ENCODE measurements around the gene LCE6A.

LCE6A gene, protein sequence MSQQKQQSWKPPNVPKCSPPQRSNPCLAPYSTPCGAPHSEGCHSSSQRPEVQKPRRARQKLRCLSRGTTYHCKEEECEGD

DNA sequence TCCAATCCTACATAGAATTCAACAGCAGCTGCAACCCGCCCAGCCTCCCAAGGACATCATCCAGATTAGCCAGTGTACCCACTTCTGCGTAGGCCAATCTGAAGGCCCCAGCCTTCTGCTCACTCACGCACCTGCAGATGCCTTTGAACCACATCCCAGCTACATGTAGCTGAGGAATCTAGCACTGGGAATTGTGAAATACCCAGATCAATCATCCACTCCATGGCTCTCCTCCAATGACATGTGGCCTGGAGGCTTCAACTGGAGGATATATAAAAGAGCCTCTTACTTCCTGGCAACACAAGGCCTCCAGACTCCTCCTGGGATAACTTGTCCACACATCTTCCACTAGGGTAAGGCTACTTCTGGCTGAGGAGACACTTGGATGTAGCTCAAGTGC, at the start of gene LCE6A:
LCE6A (plus strand) TSS at position 301 of the 400 bp plus-strand sequence. CDS start 665 bp downstream, outside the sequence.
- no peak for DNase-seq

DNA sequence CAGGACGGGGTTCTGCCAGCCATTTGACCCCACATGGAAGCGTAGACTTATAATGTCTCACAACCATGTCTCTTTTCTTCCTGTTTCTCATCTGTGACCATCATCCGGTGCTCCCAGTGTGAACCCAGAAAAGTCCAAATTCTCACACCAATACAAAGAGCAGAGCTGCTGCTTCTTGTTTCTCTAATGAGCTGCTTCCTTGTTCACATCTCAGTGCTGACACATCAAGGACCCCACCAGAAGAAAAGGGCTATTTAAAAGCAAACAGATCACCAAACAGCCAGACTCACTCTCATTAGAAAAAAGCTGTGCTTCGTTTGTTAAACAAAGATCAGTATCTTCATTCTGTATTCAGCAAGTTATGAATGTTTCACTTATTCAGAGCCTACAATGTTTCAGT, 47.0 kb upstream of the LCE6A start:
- no peak for DNase-seq

DNA sequence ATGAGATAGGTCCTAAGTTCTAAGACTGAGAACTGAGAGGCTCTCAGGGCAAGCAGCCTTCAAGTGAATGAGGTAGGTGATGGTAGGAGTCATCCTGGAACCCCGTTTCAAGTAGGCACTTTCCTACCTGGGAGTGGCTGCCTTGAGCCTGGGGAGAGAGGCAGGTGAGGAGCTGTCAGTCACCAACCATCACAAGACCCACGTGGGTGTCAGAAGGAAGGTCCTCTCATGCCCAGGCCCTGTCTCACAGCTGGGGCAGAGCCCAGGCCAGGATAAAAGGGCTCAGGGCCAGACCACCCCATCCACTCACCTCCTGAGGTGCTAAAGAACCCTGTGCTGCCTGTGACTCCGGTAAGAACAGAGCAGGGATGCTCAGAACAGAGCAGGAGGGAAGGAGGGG, 46.2 kb upstream of the LCE6A start, which contains the start of gene LCE1D:
LCE1D (plus strand) TSS at position 301 of the 400 bp plus-strand sequence. CDS start 1,074 bp downstream, outside the sequence.
- no peak for DNase-seq

DNA sequence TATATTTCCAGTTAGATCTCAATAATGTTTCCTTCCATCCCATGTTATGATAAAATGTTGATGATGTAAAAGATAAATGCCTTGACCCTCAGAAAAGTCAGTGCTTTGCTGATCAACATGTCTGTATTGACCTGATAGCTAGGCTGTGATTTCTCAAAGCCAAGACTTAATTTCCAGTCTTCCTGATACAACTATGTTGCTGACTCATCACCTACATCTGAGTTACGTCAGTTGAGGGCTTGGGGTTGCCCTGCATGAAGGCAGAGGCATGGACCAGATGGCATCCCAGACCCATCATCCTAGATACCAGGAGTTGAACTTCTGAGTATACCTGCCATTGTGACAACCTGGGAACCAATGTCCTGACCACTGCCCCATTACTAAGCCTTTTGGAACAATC, 41.3 kb upstream of the LCE6A start:
- no peak for DNase-seq

DNA sequence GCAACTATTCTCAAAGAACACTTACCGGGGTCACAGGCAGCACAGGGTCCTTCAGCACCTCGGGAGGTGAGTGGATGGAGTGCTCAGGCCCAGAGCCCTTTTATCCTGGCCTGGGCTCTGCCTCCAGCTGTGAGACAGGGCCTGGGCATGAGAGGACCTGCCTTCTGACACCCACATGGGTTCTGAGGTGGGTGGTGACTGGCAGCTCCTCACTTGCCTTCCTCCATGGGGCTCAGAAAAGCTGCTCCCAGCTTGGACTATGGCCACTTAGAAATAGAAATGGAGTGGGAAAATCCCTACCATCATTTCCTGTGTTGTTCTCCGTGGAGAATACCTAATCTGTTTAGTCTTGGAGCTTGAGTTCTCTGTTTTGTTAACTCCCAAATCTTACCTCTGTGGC, 36.1 kb upstream of the LCE6A start, which contains the start of gene LCE1C:
LCE1C (minus strand) TSS at position 76 of the 400 bp plus-strand sequence. CDS start 1,173 bp downstream, outside the sequence.
- DNase-seq: no peak

DNA sequence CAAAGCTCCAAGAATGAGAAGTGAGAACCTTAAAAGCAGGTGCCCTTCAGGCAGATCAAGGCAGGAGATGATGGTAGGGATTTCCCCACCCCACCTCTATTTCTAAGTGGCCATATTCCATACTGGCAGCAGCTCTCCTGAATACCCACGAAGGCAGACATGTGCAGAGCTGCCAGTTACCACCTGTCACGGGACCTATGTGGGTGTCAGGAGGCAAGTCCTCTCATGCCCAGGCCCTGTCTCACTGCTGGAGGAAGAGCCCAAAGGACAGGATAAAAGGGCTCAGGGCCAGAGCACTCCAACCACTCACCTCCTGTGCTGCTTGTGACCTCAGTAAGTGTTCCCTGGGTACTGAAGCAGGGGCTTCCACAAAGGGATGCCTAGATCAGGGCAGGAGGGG, 31.6 kb upstream of the LCE6A start:
- no peak for DNase-seq

DNA sequence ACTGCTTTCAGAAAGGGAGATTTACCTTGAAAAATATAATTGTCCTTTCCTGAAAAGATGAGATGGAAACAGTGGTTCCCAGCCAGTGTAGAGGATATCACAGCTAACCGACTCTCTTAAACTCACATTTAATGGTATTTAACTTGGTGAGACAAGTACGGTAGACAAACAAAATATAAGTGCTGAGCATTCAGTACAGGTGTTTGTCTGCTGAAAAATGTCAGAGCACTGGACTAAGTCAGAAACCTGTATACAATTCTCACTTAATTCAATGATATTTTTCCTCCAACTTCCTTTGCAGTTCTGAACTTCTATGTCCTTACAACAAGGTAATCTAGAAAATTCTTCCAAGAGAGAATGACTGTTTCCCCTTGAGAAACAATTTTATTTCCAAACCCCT, 31.0 kb upstream of the LCE6A start, which contains the start of gene LCE1B:
LCE1B (plus strand) TSS at position 301 of the 400 bp plus-strand sequence. CDS start 476 bp downstream, outside the sequence.
- no peak for DNase-seq

DNA sequence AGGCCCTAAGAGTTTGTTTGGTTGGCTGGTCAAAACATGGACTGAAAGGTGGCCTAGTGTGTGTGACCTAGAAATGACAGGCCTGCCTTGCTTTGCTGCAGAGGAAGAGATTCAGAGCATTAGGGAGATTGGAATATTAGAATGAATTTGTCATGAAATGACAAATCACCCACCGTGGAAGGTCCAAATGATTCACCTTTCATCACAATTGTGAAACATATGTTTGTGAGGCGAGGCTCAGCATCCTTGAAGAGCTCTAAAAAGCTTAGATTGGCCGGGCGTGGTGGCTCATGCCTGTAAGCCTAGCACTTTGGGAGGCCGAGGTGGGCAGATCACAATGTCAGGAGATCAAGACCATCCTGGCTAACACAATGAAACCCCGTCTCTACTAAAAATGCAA, 25.3 kb upstream of the LCE6A start:
- DNase-seq: no peak

DNA sequence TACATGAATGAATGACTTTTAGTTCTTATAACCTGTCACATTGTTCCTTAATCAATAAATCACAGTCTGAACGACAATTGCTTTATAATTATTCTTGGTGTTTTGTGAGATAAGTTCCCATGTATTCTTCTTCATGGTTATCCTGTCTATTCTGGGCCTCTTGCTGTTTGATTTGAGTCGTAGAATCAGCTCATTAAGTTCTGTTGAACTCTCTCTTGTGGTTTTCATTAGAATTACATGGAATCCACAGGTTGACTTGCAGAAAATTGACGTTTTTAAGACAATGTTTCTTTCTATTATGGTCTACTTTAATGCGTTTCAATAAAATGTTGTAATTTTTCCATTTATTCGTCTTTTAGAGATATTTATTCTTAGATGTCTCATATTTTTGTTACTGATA, 19.4 kb upstream of the LCE6A start:
- DNase-seq: no peak

DNA sequence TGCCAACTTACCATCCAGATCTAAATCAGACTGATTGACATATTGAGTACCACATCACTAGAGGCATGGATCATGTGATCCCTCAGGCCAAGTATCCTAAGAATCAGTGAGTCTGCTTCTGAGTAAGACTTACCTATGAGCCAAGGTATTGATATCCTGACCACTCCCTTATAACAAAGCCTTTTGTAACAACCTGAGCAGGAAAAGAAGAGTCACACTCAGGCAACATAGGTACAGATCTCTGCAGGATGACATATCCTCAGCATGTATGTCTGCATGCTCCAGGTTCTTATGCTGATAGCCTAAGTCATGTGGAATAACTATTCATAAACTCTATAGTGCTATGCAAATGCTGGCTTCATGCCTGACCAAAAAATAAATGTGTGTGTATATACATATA, 17.7 kb upstream of the LCE6A start:
- no peak for DNase-seq

DNA sequence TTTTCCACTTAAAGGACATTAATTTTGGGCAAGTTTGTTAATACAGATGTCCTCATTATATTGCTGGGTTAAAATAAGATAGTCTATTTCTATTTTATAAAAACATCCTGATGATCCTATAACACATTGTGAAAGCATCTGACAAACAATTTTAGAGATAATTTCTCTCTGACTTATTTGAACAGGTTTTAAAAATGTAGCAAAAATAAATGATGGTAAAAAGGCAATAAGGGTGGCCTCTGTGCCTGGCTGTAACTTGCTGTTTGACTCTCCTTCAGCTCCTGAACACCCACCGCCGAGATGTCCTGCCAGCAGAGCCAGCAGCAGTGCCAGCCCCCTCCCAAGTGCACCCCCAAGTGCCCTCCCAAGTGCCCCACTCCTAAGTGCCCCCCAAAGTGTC, 15.5 kb upstream of the LCE6A start, which contains the start of gene LCE1A:
LCE1A (plus strand) TSS at position 301 of the 400 bp plus-strand sequence; CDS start at position 301, 0 bp downstream.
- no peak for DNase-seq

DNA sequence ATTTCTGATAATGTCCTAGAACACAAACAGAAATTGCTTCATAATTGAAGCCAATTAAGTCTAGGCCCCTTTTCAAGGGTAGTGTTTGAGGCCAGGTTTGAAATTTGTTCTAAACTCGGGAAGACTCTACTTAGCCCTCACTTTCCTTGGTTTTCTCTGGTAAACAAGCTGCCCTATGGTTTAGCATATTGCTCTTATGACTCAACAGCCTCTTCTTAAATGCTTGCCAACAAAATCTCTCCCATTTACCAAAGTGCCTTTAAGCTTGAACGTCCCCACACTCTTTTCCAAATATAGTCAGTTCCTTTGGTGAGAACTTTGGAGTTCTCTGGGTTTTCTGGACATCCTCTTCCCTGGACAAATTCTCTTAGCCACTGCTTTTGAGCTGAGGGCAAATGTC, 5.8 kb upstream of the LCE6A start:
- DNase-seq: no peak

DNA sequence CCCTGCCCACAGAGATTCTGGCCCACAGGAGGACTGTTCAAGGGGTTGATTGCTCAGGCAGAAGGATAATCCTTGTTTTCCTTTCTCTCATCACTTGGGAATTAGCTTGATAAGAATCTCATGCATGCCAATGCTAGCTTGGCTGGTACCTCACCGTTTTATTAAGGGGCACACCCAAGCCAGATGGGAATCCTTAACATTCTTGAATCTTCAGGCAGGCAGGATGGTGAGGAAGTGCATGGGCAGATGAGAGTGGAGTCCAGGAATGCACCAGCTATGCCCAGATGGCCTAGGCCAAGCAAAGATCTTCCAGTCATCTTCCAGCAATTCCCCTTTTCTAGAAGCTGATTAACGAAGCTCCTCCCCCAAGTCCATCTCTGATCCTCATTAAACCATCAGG, 13.0 kb downstream of the LCE6A start:
- no peak for DNase-seq

DNA sequence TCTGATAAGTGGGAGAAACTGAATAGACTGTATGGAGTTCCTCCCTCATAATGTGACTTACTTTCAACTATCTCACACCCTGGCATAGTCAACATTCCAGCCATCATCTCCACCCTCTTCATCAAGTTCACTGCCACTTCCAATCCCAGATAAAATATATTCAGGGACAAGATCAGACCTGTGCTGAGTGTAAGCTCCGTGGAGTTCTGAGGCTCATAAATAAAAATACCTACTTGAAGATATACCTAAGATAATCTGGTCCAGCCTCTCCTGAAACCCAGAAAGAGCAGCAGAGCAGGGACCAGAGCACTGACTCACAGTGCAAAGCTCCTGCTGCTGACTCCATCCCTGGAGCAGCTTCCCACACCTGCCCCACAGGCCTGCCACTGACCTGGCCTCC, 15.4 kb downstream of the LCE6A start:
- DNase-seq: no peak

DNA sequence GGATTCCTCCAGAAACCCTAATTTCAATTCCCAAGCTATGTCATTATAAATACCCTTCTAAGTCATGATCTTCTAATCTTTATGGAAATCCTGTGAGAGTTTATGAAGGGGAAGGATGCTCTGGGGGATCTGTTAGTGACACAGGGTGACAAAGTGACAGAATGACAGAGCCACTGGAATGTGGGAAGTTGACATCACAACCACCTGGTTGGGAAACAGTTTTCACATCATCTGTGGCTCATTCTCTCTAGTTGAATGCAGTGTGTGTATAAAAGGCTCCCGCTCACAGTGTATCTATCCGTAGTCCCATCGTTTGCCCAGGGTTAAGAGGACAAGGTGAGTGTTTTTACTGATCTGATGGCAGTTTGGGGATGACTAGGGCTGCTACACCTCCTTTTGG, 17.0 kb downstream of the LCE6A start, which contains the start of gene LCE7A:
LCE7A (plus strand) TSS at position 301 of the 400 bp plus-strand sequence. CDS start 702 bp downstream, outside the sequence.
- DNase-seq: no peak

DNA sequence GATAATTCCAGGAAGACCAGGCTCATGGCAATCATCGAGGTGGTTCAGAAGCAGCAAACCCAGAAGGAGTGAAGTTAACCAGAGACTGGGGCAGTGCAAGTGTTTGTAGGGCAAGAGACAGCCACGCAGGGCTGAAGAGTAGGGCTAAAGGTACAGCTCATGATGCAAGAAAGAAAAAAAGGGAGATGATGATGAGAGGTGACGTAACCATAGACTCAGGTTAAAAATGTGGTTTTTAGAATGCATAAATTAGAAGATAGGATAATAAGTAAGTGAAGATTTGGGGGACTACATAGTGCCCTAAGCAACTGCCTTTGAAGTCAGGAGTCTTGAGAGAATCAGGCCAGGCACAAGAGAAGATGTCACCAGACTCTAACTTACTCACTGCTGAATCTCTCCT, 17.5 kb downstream of the LCE6A start:
- DNase-seq: no peak

DNA sequence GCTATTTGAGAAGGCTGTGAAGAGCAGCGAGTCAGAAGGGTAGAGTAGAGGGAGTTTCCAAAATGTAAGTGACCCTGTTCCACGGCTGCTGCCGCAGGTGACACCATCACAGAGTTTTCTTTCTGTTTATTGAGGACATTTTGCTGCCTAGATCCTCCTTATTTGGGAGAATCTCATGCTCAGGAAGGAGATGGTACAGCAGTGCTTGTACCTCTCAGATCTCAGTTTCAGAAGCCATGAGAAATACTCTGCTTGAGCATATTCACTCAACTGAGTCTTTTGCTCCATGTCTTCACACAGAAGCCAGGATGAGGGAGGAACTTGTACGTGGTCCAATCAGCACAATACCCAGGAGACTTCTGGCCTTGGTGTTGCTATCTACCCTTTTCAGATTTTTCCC, 18.7 kb downstream of the LCE6A start:
- no peak for DNase-seq

DNA sequence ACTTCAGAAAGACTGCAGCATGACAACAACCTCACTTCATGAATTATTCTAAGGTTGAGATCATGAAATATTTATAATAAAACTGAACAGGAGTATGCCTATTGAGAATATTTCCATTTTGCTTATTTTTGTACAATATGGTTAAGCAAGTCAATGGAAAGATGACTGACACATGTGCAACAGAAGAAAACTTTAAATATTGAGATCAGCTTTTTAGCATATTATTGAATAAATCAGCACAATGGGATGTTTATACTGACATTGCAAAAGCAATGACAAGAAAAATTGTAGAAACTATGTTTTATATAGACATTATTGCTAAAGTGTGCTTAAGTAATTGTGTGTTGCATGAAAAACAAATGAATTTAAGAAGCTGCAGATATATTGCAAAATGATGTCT, 21.8 kb downstream of the LCE6A start:
- no peak for DNase-seq

DNA sequence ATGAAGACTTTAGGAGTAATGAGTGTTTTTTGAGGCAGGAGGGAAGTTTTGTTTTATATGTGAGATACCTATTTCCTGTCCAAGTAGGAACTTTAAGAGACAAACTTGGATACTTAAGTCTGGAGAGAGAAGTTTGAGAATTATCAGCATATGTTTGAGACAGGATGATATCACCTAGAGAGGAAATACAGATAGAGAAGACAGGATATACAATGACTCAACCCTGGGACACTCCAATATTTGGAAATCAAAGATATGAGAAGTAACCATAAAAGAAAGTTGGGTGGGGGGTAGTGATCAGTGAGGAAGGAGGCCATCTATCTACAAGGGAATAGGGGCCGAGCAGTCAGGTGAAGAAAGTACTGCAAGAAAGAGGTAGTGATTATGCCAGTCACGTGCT, 23.7 kb downstream of the LCE6A start:
- no peak for DNase-seq

DNA sequence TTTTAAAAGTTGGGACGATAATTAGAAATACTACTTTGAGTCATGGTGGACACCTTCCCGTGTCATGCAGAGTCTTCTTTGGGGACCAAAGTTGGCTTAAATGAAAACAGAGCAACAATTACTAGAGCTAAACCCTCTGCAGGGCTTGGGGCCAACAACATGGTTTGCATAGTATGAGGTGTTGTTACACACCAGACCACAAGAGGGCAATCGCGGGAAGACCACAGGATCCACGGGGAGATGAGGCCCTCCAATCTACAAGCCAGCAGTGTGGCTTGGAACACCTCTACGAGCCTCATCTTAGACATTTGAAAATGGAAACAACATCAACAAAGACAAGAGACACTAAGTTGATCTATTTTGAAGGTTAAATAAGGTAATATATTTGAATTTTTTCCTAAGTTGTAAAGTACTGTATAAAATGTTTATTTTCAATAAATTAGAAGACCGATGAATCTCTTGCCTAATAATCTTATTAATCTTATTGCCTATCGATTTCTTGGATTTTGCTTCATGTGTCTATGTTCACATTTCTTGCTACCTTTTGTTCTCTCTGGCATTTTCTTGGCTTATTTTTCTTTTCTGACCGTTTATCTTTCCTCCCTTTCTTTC, 27.3 kb downstream of the LCE6A start:
- DNase-seq: peak; percentile 75

DNA sequence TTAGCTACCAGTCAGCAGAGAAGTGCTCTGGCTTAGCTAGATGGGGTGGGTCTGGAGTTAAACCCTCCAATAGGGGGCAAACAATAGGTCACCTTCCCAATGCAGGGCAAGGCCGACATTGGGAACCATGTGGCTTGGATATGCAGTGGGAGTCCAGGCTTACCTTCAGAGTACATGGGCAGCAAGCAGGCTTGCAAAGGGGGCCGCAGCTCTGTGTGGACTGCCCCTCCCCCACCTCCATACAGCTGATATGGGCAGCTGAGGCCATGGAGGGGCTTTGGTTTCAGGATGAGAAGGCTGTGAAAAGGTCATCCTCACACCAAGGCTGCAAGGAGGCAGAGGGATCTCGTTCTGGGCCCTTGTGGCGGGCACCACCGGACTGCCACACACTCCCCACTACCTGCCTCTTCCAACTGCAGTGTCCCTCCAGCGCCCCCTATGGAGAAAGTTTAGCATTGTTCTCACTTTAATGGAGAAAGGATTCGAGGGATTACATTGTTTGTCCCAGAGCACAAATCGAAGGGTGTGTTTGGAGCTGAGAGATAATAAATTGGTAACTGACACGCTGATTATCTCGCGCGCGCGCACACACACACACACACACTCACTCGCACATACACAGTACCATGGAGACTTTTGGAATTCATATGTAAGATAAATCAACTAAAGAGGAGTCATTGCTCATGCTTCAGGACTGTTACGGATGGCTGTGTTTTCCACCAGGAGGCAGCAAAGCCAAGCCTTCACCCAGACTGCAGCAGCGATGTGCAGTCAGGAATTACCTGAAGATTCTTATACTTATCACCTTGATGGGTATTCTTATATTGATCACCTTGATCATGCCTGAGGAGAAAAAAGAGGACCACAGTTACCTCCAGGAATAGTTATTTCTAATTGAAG, 28.4 kb downstream of the LCE6A start:
- no peak for DNase-seq

DNA sequence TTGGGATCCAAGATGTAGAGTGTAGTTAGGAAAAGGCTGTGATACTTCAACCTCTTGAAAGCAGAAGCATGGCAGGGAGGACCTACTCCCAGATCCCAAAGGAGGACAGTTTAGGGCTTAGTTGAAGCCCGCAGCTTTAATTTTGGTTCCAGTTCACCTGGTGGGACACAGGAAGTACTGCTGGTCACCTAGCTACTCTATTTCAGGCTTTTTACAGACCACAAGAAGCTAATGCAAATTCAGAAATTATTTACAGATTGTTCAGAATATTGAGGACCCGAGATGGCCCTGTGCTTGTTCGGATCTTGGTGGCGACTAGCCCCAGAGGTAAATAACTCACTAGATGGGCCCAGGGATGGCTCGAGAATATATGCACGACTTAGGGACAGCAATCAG, 29.1 kb downstream of the LCE6A start:
- no peak for DNase-seq

DNA sequence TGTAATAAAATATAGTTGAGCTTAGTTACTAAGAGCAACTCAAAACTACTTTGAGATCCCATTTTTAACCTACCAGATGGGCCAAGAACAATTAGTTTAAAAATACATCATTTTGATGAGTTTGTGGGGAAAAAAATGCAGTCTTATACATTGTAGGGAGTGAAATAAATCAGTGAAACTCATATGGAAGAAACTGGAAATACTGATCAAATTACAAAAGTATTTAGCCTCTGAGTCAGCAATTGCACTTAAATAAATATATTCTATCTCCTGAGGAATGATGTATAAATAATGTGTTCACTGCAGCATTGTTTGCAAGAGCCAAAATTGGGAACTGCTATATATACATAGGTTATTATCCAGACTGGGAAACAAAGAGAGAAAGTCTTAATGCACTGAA, 30.8 kb downstream of the LCE6A start:
- DNase-seq: no peak

DNA sequence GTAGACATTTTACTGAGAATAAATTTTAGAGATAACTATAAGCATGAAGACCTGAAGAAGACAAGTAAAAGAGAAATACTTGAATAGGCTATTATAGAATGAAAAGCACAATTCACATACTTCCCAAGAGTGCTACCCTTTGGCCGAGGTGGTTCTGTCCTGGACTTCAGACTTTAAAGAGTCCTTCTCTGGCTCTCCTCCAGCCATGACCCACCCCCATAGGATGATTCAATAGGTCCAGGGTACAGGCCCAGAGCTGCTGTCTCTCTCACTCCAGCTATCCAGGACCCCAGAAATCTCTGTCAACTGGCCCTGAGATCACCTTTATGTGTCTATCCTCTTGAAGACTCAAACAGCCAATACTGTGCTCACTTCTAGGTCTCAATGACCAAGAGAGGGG, 34.2 kb downstream of the LCE6A start:
- DNase-seq: no peak

All from stimulated activated CD4-positive, alpha-beta T cell treated with anti-CD3 and anti-CD28 coated beads, Interleukin-15, amount 100 ng/mL, for 24 hours (primary cell).